Loucy (cell line): ENCODE data around the gene YIPF2.

Experiments
- H2AFZ ChIP-seq: fragments of 200-600 bp; sonication (generic); 2 replicates; pipeline ENCODE4 v1.6.0; 2016; ENCODE audit warnings: antibody characterized with exemption, mild to moderate bottlenecking, low read length, moderate library complexity
- H3F3A ChIP-seq: fragments of 200-600 bp; 2 replicates; pipeline ENCODE4 v1.6.0; 2016; ENCODE audit warnings: antibody characterized with exemption, low read depth, mild to moderate bottlenecking
- H3K27me3 ChIP-seq: fragments of 200-600 bp; sonication (generic); 2 replicates; pipeline ENCODE4 v1.6.1; 2014; ENCODE audit warnings: low read length, mild to moderate bottlenecking; ENCODE audit not compliant: insufficient read depth, poor library complexity, severe bottlenecking
- H3K36me3 ChIP-seq: fragments of 200-600 bp; sonication (generic); 2 replicates; pipeline ENCODE4 v1.6.1; 2016; ENCODE audit warnings: low read length; ENCODE audit not compliant: insufficient read depth
- H3K4me1 ChIP-seq: fragments of 200-600 bp; sonication (generic); 2 replicates; pipeline ENCODE4 v1.5.1; 2014; ENCODE audit warnings: low read length, mild to moderate bottlenecking; ENCODE audit not compliant: insufficient read depth, poor library complexity, severe bottlenecking
- H3K4me2 ChIP-seq: fragments of 200-600 bp; sonication (generic); 2 replicates; pipeline ENCODE4 v1.6.0; 2014; ENCODE audit warnings: antibody characterized with exemption, low read length, low read depth, mild to moderate bottlenecking; ENCODE audit not compliant: poor library complexity, severe bottlenecking
- H3K4me3 ChIP-seq: fragments of 200-600 bp; sonication (generic); 2 replicates; pipeline ENCODE4 v1.5.1; 2014; ENCODE audit warnings: low read length, mild to moderate bottlenecking, mixed read lengths; ENCODE audit not compliant: poor library complexity, severe bottlenecking
- H3K79me2 ChIP-seq: fragments of 200-600 bp; sonication (generic); 2 replicates; pipeline ENCODE4 v1.6.1; 2014; ENCODE audit warnings: low read length; ENCODE audit not compliant: insufficient read depth
- H3K9ac ChIP-seq: fragments of 200-600 bp; sonication (generic); 2 replicates; pipeline ENCODE4 v1.6.0; 2014; ENCODE audit warnings: mild to moderate bottlenecking, low read depth, low read length, moderate library complexity; ENCODE audit not compliant: poor library complexity, severe bottlenecking
- H3K9me2 ChIP-seq: fragments of 200-600 bp; sonication (generic); replicated peaks from 2 replicates; pipeline ENCODE4 v1.6.1; 2016; ENCODE audit warnings: low read depth, low read length, mixed read lengths
- H3K9me3 ChIP-seq: fragments of 200-600 bp; sonication (generic); 2 replicates; pipeline ENCODE4 v1.6.1; 2014; ENCODE audit warnings: mild to moderate bottlenecking, antibody characterized with exemption, low read length, low read depth; ENCODE audit not compliant: insufficient read depth
- H4K20me1 ChIP-seq: fragments of 200-600 bp; sonication (generic); 2 replicates; pipeline ENCODE4 v1.6.0; 2014; ENCODE audit warnings: antibody characterized with exemption, low read length, mild to moderate bottlenecking; ENCODE audit not compliant: insufficient read depth, poor library complexity, severe bottlenecking
- EZH2phosphoT487 ChIP-seq: fragments of 200-600 bp; IDR thresholded peaks from 2 replicates; pipeline ENCODE4 v1.6.1; 2018; ENCODE audit warnings: antibody characterized with exemption, mild to moderate bottlenecking, moderate library complexity, borderline replicate concordance
- TF ChIP-seq, protein P1 (sequence below): fragments of 200-600 bp; sonication (generic); conservative IDR thresholded peaks from 2 replicates; pipeline ENCODE4 v1.5.1; 2014; ENCODE audit warnings: mild to moderate bottlenecking, antibody characterized with exemption, low read length

YIPF2 gene

DNA sequence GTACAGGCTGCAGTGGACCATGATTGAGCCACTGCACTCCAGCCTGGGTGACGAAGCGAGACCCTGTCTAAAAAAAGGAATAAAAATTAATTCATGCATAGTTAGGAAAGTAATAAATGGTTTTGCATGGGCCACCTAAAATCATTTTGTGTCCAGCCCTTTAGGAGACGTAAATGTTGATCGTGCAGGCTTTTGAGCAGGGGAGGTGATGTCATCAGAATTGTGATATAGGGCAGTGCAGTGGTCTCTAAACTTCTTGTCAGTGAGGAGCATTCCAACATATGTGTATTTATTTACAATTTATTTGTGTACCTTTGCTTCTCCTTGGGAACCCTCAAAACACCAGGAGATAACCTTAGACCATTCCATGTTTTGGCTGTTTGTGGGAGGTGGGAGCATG is 35.4 kb upstream of the YIPF2 start:
- no peak for TF ChIP-seq EZH2phosphoT487
- TF ChIP-seq, protein P1, sequence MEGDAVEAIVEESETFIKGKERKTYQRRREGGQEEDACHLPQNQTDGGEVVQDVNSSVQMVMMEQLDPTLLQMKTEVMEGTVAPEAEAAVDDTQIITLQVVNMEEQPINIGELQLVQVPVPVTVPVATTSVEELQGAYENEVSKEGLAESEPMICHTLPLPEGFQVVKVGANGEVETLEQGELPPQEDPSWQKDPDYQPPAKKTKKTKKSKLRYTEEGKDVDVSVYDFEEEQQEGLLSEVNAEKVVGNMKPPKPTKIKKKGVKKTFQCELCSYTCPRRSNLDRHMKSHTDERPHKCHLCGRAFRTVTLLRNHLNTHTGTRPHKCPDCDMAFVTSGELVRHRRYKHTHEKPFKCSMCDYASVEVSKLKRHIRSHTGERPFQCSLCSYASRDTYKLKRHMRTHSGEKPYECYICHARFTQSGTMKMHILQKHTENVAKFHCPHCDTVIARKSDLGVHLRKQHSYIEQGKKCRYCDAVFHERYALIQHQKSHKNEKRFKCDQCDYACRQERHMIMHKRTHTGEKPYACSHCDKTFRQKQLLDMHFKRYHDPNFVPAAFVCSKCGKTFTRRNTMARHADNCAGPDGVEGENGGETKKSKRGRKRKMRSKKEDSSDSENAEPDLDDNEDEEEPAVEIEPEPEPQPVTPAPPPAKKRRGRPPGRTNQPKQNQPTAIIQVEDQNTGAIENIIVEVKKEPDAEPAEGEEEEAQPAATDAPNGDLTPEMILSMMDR = no peak
- Histone ChIP-seq H3K36me3 (no peaks in the 10 kb centered on the region), H4K20me1 (peaks cover 52% of the 10 kb centered on the region), H3F3A (no peaks in the 10 kb centered on the region), H3K4me3 (peak overlapping the region; percentile 97), H3K79me2 (peaks cover 91% of the 10 kb centered on the region), H3K9me3 (no peaks in the 10 kb centered on the region), H3K4me2 (peak overlapping the region; percentile 97), H2AFZ (no peak overlapping the region), H3K9me2 (no peaks in the 10 kb centered on the region), H3K9ac (peak overlapping the region; percentile 92), H3K4me1 (peaks cover 32% of the 10 kb centered on the region), H3K27me3 (no peaks in the 10 kb centered on the region)

DNA sequence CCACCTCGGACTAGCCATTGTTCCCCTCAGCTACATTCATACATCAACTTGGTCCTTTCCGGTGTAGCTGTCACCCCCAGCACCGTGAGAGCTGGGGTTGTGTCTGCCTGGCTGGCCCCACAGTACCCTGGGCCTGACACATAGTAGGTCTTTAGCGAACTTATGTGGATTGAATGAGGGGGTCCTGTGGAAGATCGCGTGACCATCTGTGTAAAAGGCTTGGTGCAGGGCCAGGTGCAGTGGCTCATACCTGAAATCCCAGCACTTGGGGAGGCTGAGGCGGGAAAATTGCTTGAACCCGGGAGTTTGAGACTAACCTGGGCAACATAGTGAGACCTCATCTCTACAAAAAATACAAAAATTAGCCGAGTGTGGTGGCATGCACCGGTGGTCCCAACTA is 34.4 kb upstream of the YIPF2 start:
- Histone ChIP-seq H3K4me1 (peaks cover 23% of the 10 kb centered on the region), H3K4me2 (peak overlapping the region; percentile 97), H3K9me2 (no peaks in the 10 kb centered on the region), H4K20me1 (peaks cover 43% of the 10 kb centered on the region), H3K79me2 (peaks cover 81% of the 10 kb centered on the region), H3K27me3 (no peaks in the 10 kb centered on the region), H3F3A (no peaks in the 10 kb centered on the region), H3K4me3 (peak overlapping the region; percentile 97), H2AFZ (no peak overlapping the region), H3K9me3 (no peaks in the 10 kb centered on the region), H3K9ac (peak overlapping the region; percentile 92), H3K36me3 (no peaks in the 10 kb centered on the region)
- TF ChIP-seq, protein P1 = no peak
- TF ChIP-seq EZH2phosphoT487 = no peak

DNA sequence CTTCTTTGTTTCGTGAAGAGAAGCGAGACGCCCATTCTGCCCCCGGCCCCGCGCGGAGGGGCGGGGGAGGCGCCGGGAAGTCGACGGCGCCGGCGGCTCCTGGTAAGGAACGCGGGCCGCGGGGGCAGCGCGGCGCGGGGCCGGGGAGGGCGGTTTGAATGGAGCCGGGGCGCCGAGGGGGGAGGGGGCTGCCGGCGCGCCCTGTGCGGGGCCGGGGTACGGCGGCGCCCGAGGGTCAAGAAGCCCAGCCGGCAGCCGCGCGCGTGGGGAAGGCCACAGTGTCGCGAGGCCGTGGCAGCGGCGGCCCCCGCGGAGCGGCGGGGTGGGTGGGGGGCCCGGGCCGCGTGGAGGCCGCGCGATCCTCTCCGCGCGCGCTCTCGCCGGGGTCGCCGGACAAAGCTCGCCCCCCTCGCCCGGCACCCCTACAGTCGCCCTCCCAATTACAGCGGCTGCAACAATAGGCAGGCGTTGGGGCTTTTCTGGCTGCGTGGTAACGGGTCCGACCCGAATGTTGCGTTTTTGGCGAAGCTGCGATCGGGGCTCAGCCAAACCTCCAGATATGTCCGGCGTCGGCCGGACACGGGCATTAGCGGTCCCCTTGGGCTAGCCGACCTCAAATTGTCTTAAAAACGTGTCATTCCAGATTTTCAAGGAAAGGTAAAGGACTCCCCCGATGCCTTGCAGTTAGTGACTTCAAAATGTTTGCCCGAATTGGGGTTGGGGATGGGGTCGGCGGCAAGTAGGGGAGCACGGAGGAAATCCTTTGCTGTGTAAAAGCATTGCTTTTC is 32.8 kb upstream of the YIPF2 start:
- H3K79me2 ChIP-seq = peaks cover 66% of the 10 kb centered on the region
- H3K27me3 ChIP-seq = no peaks in the 10 kb centered on the region
- no peaks in the 10 kb centered on the region for H3K36me3 ChIP-seq
- H3K9ac ChIP-seq = peak overlapping the region; percentile 92
- peaks cover 23% of the 10 kb centered on the region for H3K4me1 ChIP-seq
- peaks cover 37% of the 10 kb centered on the region for H4K20me1 ChIP-seq
- H3K4me3 ChIP-seq = peak overlapping the region; percentile 97
- H2AFZ ChIP-seq = peak overlapping the region; percentile 71
- no peaks in the 10 kb centered on the region for H3K9me2 ChIP-seq
- TF ChIP-seq, protein P1 = no peak
- TF ChIP-seq EZH2phosphoT487 = no peak
- H3K9me3 ChIP-seq = no peaks in the 10 kb centered on the region
- H3F3A ChIP-seq = no peaks in the 10 kb centered on the region
- peak overlapping the region; percentile 97 for H3K4me2 ChIP-seq
